Testis (tissue), 2 donors: ENCODE measurements around the gene RNASEH2A.
A peak's percentile ranks its signal among the peaks of the same experiment; 100 is the strongest.

Source experiments
- CTCF ChIP-seq, 3 experiments: fragments of 450-650 bp in 2 of 3; fragments of 200-600 bp in 1 of 3; sonication (generic) in 1 of 3; IDR thresholded peaks; one replicate each; pipeline ENCODE4 v1.5.1; 2016 to 2019; ENCODE audit warnings: antibody characterized with exemption in 3 of 3, mild to moderate bottlenecking in 2 of 3, moderate library complexity in 1 of 3
- POLR2A ChIP-seq: fragments of 450-650 bp; IDR thresholded peaks from one replicate; pipeline ENCODE4 v1.6.1; 2017; ENCODE audit warnings: antibody characterized with exemption, mild to moderate bottlenecking, moderate library complexity

- TF ChIP-seq POLR2A (no peak), CTCF (IDR thresholded peaks at IDR 0.05) (peak; percentile 97 to 98 (median 97))
These were observed 41.1 kb downstream of the RNASEH2A start for GRCh38 chr19:12847159-12848139.
